HCT116 (cell line): Measurements from ENCODE around the gene CACNB2. TPM values are rescaled to one million over a fixed set of nuclear protein-coding genes. Genes with fewer than 3 reads are reported as not detected.

Experiments used
- ATAC-seq: fragments of 200-7000 bp; cut with Tn5 transposase; 2 replicates; pipeline ENCODE4 v1.9.1; 2020; ENCODE audit warnings: mild to moderate bottlenecking, moderate library complexity
- BruUV-seq: library from RNA; stranded (reverse); fragments of 400-500 nt; replicated peaks from 2 replicates; lab custom pipeline; 2021; lab: Mats Ljungman, UMichigan
- CTCF ChIA-PET: fragments of 300-600 bp; sonication (Branson Sonifier 250); formaldehyde crosslinking; loops from one replicate; lab custom pipeline; 2021; ENCODE audit warnings: antibody characterized with exemption; lab: Charles Lee
- POLR2A ChIA-PET: fragments of 300-600, 350-600 bp; sonication (Branson Sonifier 250); formaldehyde crosslinking; loops from one replicate; lab custom pipeline; 2021; ENCODE audit warnings: antibody characterized with exemption; lab: Charles Lee
- RAD21 ChIA-PET, 2 experiments: fragments of 300-600 bp; sonication (Branson Sonifier 250); formaldehyde crosslinking; loops; one replicate each; lab custom pipeline; 2023; ENCODE audit warnings: low total read pairs in 2 of 2; ENCODE audit not compliant: uncharacterized antibody in 2 of 2, unreplicated experiment in 2 of 2, low non-redundant PET in 1 of 2; lab: Charles Lee
- DNase-seq: peaks from one replicate; pipeline ENCODE4 v3.0.0-alpha.2; 2010; ENCODE audit warnings: low read depth, low spot score
- H2AFZ ChIP-seq: fragments of 200-600 bp; shearing (Covaris generic), sonication (generic); 2 replicates; pipeline ENCODE4 v1.6.1; 2017; ENCODE audit warnings: low read depth, mixed run types, mixed read lengths, antibody characterized with exemption, low read length; ENCODE audit not compliant: poor library complexity, severe bottlenecking
- H3K27ac ChIP-seq: 2 replicates; pipeline ENCODE4 v1.5.1; 2012; ENCODE audit warnings: low read depth, low read length
- H3K27me3 ChIP-seq: fragments of 200-600 bp; sonication (generic); 2 replicates; pipeline ENCODE4 v1.6.1; 2016; ENCODE audit warnings: mixed run types, low read length, mixed read lengths; ENCODE audit not compliant: insufficient read depth
- H3K36me3 ChIP-seq, 2 experiments: fragments of 200-500 bp in 1 of 2; fragments of 200-600 bp in 1 of 2; sonication (Bioruptor generic) in 1 of 2; sonication (generic) in 1 of 2; 2 replicates each; pipeline versions ENCODE4 v1.5.1 to v1.6.1; 2014 to 2016; ENCODE audit warnings: low read length in 2 of 2, inconsistent platforms in 1 of 2, mixed read lengths in 1 of 2, mixed run types in 1 of 2; ENCODE audit not compliant: insufficient read depth in 2 of 2, control insufficient read depth in 1 of 2
- H3K4me1 ChIP-seq, 2 experiments: fragments of 200-600 bp in 1 of 2; sonication (generic) in 1 of 2; 2 replicates each; pipeline versions ENCODE4 v1.5.1 to v1.6.1; 2012 to 2017; ENCODE audit warnings: low read length in 2 of 2, inconsistent platforms in 1 of 2, mild to moderate bottlenecking in 1 of 2, mixed read lengths in 1 of 2, mixed run types in 1 of 2, moderate library complexity in 1 of 2; ENCODE audit not compliant: insufficient read depth in 2 of 2, control insufficient read depth in 1 of 2
- H3K4me2 ChIP-seq: fragments of 200-600 bp; sonication (generic); 2 replicates; pipeline ENCODE4 v1.6.1; 2017; ENCODE audit warnings: mixed run types, low read length, mixed read lengths
- H3K4me3 ChIP-seq, 2 experiments: fragments of 200-600 bp in 1 of 2; sonication (generic) in 1 of 2; replicated peaks in 1 of 2; 2 replicates each; pipeline ENCODE4 v1.5.1; 2011 to 2016; ENCODE audit warnings: low read length in 2 of 2, control low read depth in 1 of 2, low read depth in 1 of 2, mild to moderate bottlenecking in 1 of 2, mixed read lengths in 1 of 2, mixed run types in 1 of 2
- H3K79me2 ChIP-seq: fragments of 200-600 bp; sonication (generic); 2 replicates; pipeline ENCODE4 v1.6.1; 2017; ENCODE audit warnings: mild to moderate bottlenecking, mixed run types, low read length, moderate library complexity, mixed read lengths; ENCODE audit not compliant: insufficient read depth
- H3K9ac ChIP-seq: fragments of 200-600 bp; sonication (generic); 2 replicates; pipeline ENCODE4 v1.6.1; 2016; ENCODE audit warnings: low read length, mixed read lengths
- H3K9me2 ChIP-seq: fragments of 200-600 bp; sonication (generic), shearing (Covaris generic); 2 replicates; pipeline ENCODE4 v1.6.1; 2017; ENCODE audit warnings: mixed run types, mild to moderate bottlenecking, moderate library complexity; ENCODE audit not compliant: insufficient read depth
- H3K9me3 ChIP-seq, 2 experiments: fragments of 200-500 bp in 1 of 2; fragments of 200-600 bp in 1 of 2; sonication (Bioruptor generic) in 1 of 2; sonication (generic) in 1 of 2; 2 replicates each; pipeline ENCODE4 v1.6.1; 2014 to 2017; ENCODE audit warnings: low read length in 2 of 2, mixed read lengths in 2 of 2, inconsistent platforms in 1 of 2, low read depth in 1 of 2, mild to moderate bottlenecking in 1 of 2, mixed run types in 1 of 2, moderate library complexity in 1 of 2; ENCODE audit not compliant: control insufficient read depth in 1 of 2, insufficient read depth in 1 of 2
- H4K20me1 ChIP-seq: fragments of 200-600 bp; sonication (generic), shearing (Covaris generic); 2 replicates; pipeline ENCODE4 v1.6.1; 2017; ENCODE audit warnings: mixed run types, mild to moderate bottlenecking, moderate library complexity; ENCODE audit not compliant: insufficient read depth
- ATF3 ChIP-seq: IDR thresholded peaks from 2 replicates; pipeline ENCODE4 v1.6.1; 2012
- CBX3 ChIP-seq: IDR thresholded peaks from 2 replicates; pipeline ENCODE4 v1.6.1; 2012; ENCODE audit warnings: low read depth
- CTCF ChIP-seq, 3 experiments: fragments of 200-600 bp in 1 of 3; sonication (generic) in 1 of 3; IDR thresholded peaks in 2 of 3; conservative IDR thresholded peaks in 1 of 3; 2 replicates each; pipeline ENCODE4 v1.5.1; 2012 to 2017; ENCODE audit warnings: low read depth in 2 of 3, low read length in 2 of 3, antibody characterized with exemption in 1 of 3, borderline replicate concordance in 1 of 3, control low read depth in 1 of 3, mild to moderate bottlenecking in 1 of 3, mixed read lengths in 1 of 3, mixed run types in 1 of 3, moderate library complexity in 1 of 3; ENCODE audit not compliant: insufficient read depth in 1 of 3
- EGR1 ChIP-seq: IDR thresholded peaks from 2 replicates; pipeline ENCODE4 v1.6.1; 2012; ENCODE audit warnings: low read depth
- EZH2 ChIP-seq: fragments of 200-600 bp; sonication (generic); IDR thresholded peaks from 2 replicates; pipeline ENCODE4 v1.6.1; 2017; ENCODE audit warnings: antibody characterized with exemption, mixed run types
- EZH2phosphoT487 ChIP-seq: fragments of 200-600 bp; IDR thresholded peaks from 2 replicates; pipeline ENCODE4 v1.6.1; 2018; ENCODE audit warnings: antibody characterized with exemption, borderline replicate concordance
- POLR2A ChIP-seq: IDR thresholded peaks from 2 replicates; pipeline ENCODE4 v1.7.0; 2011; ENCODE audit warnings: borderline replicate concordance; ENCODE audit not compliant: insufficient read depth, insufficient read length; ENCODE audit errors: extremely low read depth
- REST ChIP-seq: IDR thresholded peaks from 2 replicates; pipeline ENCODE4 v1.6.1; 2012; ENCODE audit warnings: low read depth
- SIN3A ChIP-seq: IDR thresholded peaks from 2 replicates; pipeline ENCODE4 v1.6.1; 2012; ENCODE audit warnings: low read depth
- TCF7L2 ChIP-seq: IDR thresholded peaks from 2 replicates; pipeline ENCODE4 v1.7.0; 2011; ENCODE audit warnings: borderline replicate concordance, inconsistent platforms; ENCODE audit not compliant: insufficient read depth, insufficient read length; ENCODE audit errors: extremely low read depth
- ZFX ChIP-seq: fragments of 450-650 bp; IDR thresholded peaks from 2 replicates; pipeline ENCODE4 v1.6.1; 2017
- ZNF274 ChIP-seq: fragments of 200-500 bp; sonication (Bioruptor generic); IDR thresholded peaks from 2 replicates; pipeline ENCODE4 v1.6.1; 2014; ENCODE audit warnings: mild to moderate bottlenecking, low read depth, low read length, inconsistent platforms
- intact Hi-C: fragments of 100-400 bp; cut with micrococcal nuclease; formaldehyde crosslinking; loops from 2 replicates; pipeline ENCODE4 v1.10.0; 2022
- total RNA-seq: library from RNA; stranded (reverse); gene quantifications from one replicate; pipeline ENCODE4 v1.2.1, GENCODE V29; 2021; ENCODE audit not compliant: unreplicated experiment

CACNB2 gene
- total RNA-seq, 1 experiment from 2014 or later = 0.71 TPM

GRCh38 chr10:18446205-18446604 is 306.0 kb downstream of the CACNB2 start:
- Histone ChIP-seq H3K4me2 (no peak overlapping the region), H2AFZ (no peak overlapping the region), H3K79me2 (no peaks in the 10 kb centered on the region), H3K36me3 (no peaks in the 10 kb centered on the region), H3K4me3 (no peak overlapping the region), H3K9me2 (no peaks in the 10 kb centered on the region), H4K20me1 (no peaks in the 10 kb centered on the region), H3K9me3 (no peaks in the 10 kb centered on the region), H3K4me1 (no peaks in the 10 kb centered on the region), H3K27ac (no peak overlapping the region), H3K9ac (no peak overlapping the region), H3K27me3 (0 out of 2 replicates have a peak, but pooled peaks cover 3% of the 10 kb centered on the region)
- no TSS peak for BruUV-seq
- ChIA-PET POLR2A (no interaction called here), RAD21 (no interaction called here), CTCF (no interaction called here)
- ATAC-seq (no peak), DNase-seq (no peak)
- TF ChIP-seq CTCF (IDR thresholded peaks at IDR 0.05 in 2 of 3, conservative IDR thresholded peaks at IDR 0.05 in 1 of 3; ENCODE audit: borderline replicate concordance in 1 of 3, insufficient read depth in 1 of 3, low read depth in 2 of 3, low read length in 2 of 3) = no peak
- TF ChIP-seq ZFX = no peak
- intact Hi-C loops = no loop called here

- intact Hi-C loops = no loop called here
- ATAC-seq = no peak
- Histone ChIP-seq H3K27ac (no peak overlapping the region), H3K36me3 (no peaks in the 10 kb centered on the region), H3K4me1 (no peaks in the 10 kb centered on the region), H4K20me1 (no peaks in the 10 kb centered on the region), H3K9me2 (no peaks in the 10 kb centered on the region), H3K4me3 (no peak overlapping the region), H3K79me2 (no peaks in the 10 kb centered on the region), H3K27me3 (peaks cover 7% of the 10 kb centered on the region), H3K4me2 (no peak overlapping the region), H3K9me3 (no peaks in the 10 kb centered on the region), H3K9ac (no peak overlapping the region), H2AFZ (no peak overlapping the region)
- POLR2A ChIA-PET = no interaction called here
- RAD21 ChIA-PET = no interaction called here
- BruUV-seq = no TSS peak
- no peak for DNase-seq
- CTCF ChIA-PET = no interaction called here
- TF ChIP-seq TCF7L2 = no peak
- TF ChIP-seq POLR2A = no peak
- TF ChIP-seq EZH2 = no peak
- TF ChIP-seq EGR1 = no peak
- TF ChIP-seq SIN3A = no peak
- no peak for TF ChIP-seq CBX3
- TF ChIP-seq ZNF274 = no peak
- TF ChIP-seq ZFX = no peak
- no peak for TF ChIP-seq ATF3
- no peak for TF ChIP-seq EZH2phosphoT487
- no peak for TF ChIP-seq CTCF (IDR thresholded peaks at IDR 0.05 in 2 of 3, conservative IDR thresholded peaks at IDR 0.05 in 1 of 3; ENCODE audit: borderline replicate concordance in 1 of 3, insufficient read depth in 1 of 3, low read depth in 2 of 3, low read length in 2 of 3)
- TF ChIP-seq REST = no peak
Observed at GRCh38 chr10:18449611-18450026, 309.4 kb downstream of the CACNB2 start.
